Measurements from ENCODE around the gene TCN1. TPM values are rescaled to one million over a fixed set of nuclear protein-coding genes. Genes with fewer than 3 reads are reported as not detected.
"Not testable (repeated sequence)": the region's sequence is repeated elsewhere in the genome, so short reads cannot be mapped to it uniquely, and the experiment has no call there.

Gene TCN1
- total RNA-seq, result not detected

DNA sequence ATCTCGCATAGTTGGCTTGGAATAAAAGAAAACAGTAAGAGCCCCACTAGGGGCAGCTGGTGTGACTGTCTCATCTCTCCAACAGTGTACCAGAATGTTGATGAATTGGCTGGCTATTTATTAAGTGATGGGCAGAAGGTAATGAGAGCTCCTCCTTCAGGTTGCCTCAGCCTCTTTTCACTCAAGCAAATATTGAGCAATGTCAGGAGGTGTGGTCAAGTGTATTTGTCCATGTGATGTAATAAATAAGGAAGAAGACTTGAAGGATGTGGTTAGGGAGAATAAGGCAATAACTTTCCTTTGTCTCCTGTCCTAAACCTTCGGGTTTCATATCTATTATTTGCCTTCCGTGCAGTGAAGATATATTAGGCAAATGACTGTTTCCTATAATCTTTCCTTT, at the start of gene TCN1:
Gene TCN1, minus strand, starts transcription at position 91 of the 400 bp plus-strand sequence. Its CDS starts 17 bp downstream, at position 74.
- Histone ChIP-seq H3K36me3 (no peaks in the 10 kb centered on the region), H3K27ac (no peak within 1 kb of the TSS), H3K4me3 (no peak within 1 kb of the TSS), H3K4me1 (no peaks in the 10 kb centered on the region), H3K9me3 (no peaks in the 10 kb centered on the region), H3K27me3 (no peaks in the 10 kb centered on the region)
- no peak for ATAC-seq
- DNase-seq, result no peak
- intact Hi-C loops (cut with DNase I; ENCODE audit: low total_unique reads) (no loop called here), in situ Hi-C loops (cut with MboI; ENCODE audit: low sequenced_read_pairs in 4 of 4) (no loop called here)
- TF ChIP-seq CTCF (IDR thresholded peaks at IDR 0.05 in 4 of 5, conservative IDR thresholded peaks at IDR 0.05 in 1 of 5) (no peak), POLR2A (IDR thresholded peaks at IDR 0.05) (no peak)

GRCh38 chr11:59903569-59903968, 37.3 kb upstream of the TCN1 start:
- H3K36me3 ChIP-seq; H3K27ac ChIP-seq; DNase-seq; H3K27me3 ChIP-seq; in situ Hi-C loops (cut with MboI; ENCODE audit: low sequenced_read_pairs in 4 of 4); ATAC-seq; H3K4me1 ChIP-seq; intact Hi-C loops (cut with DNase I; ENCODE audit: low total_unique reads); H3K4me3 ChIP-seq; H3K9me3 ChIP-seq: not testable (repeated sequence)

- no peak for TF ChIP-seq CTCF (IDR thresholded peaks at IDR 0.05 in 4 of 5, conservative IDR thresholded peaks at IDR 0.05 in 1 of 5)
- no peak for TF ChIP-seq POLR2A (IDR thresholded peaks at IDR 0.05)
- H3K9me3 ChIP-seq, result no peaks in the 10 kb centered on the region
- no peaks in the 10 kb centered on the region for H3K27me3 ChIP-seq
- intact Hi-C loops (cut with DNase I; ENCODE audit: low total_unique reads) (no loop called here), in situ Hi-C loops (cut with MboI; ENCODE audit: low sequenced_read_pairs in 4 of 4) (no loop called here)
- ATAC-seq (no peak), DNase-seq (no peak)
- H3K4me3 ChIP-seq, result no peak overlapping the region
- H3K4me1 ChIP-seq, result no peaks in the 10 kb centered on the region
- H3K36me3 ChIP-seq, result no peaks in the 10 kb centered on the region
- no peak overlapping the region for H3K27ac ChIP-seq
These were observed 35.0 kb upstream of the TCN1 start for GRCh38 chr11:59901306-59901705.

GRCh38 chr11:59900366-59901126, 34.3 kb upstream of the TCN1 start:
- H3K27ac ChIP-seq, result no peak overlapping the region
- ATAC-seq (no peak), DNase-seq (no peak)
- H3K4me3 ChIP-seq, result no peak overlapping the region
- no peaks in the 10 kb centered on the region for H3K27me3 ChIP-seq
- in situ Hi-C loops (cut with MboI; ENCODE audit: low sequenced_read_pairs in 4 of 4) (no loop called here), intact Hi-C loops (cut with DNase I; ENCODE audit: low total_unique reads) (no loop called here)
- H3K4me1 ChIP-seq, result no peaks in the 10 kb centered on the region
- TF ChIP-seq CTCF (IDR thresholded peaks at IDR 0.05 in 4 of 5, conservative IDR thresholded peaks at IDR 0.05 in 1 of 5), result no peak
- TF ChIP-seq POLR2A (IDR thresholded peaks at IDR 0.05), result no peak
- H3K9me3 ChIP-seq, result no peaks in the 10 kb centered on the region
- no peaks in the 10 kb centered on the region for H3K36me3 ChIP-seq

DNA sequence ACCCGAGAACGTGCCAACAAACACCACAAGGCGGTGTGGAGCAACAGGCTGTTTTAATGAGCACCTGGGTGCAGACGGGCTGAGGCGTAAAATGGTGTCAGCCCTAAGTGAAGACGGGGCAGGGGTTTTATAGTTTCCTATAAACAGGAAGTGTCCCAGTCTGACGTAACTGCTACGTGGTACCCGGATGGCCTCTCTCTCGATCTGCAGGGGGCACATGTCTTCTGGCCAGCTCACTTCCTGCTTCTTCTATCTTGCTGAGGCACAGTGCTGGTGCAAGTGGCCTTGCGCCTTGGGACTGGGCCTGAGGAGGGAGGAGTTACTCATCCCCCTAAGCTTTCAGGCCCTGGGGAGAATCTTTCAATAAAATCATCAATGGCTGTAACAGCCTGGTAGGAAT, 33.2 kb upstream of the TCN1 start:
- no peak for DNase-seq
- Histone ChIP-seq H3K4me1 (no peaks in the 10 kb centered on the region), H3K4me3 (no peak overlapping the region), H3K27me3 (no peaks in the 10 kb centered on the region), H3K27ac (no peak overlapping the region), H3K36me3 (no peaks in the 10 kb centered on the region), H3K9me3 (no peaks in the 10 kb centered on the region)
- in situ Hi-C loops (cut with MboI; ENCODE audit: low sequenced_read_pairs in 4 of 4), result no loop called here
- intact Hi-C loops (cut with DNase I; ENCODE audit: low total_unique reads), result no loop called here
- TF ChIP-seq CTCF (IDR thresholded peaks at IDR 0.05 in 4 of 5, conservative IDR thresholded peaks at IDR 0.05 in 1 of 5), result no peak
- no peak for TF ChIP-seq POLR2A (IDR thresholded peaks at IDR 0.05)
- ATAC-seq, result no peak
